HCT116 (cell line): ENCODE results near the gene BRD4. TPM values are rescaled to one million over a fixed set of nuclear protein-coding genes. Genes with fewer than 3 reads are reported as not detected.

Experiments used
- ATAC-seq: fragments of 200-7000 bp; cut with Tn5 transposase; 2 replicates; pipeline ENCODE4 v1.9.1; 2020; ENCODE audit warnings: mild to moderate bottlenecking, moderate library complexity
- BruUV-seq: library from RNA; stranded (reverse); fragments of 400-500 nt; replicated peaks from 2 replicates; lab custom pipeline; 2021; lab: Mats Ljungman, UMichigan
- CTCF ChIA-PET: fragments of 300-600 bp; sonication (Branson Sonifier 250); formaldehyde crosslinking; loops from one replicate; lab custom pipeline; 2021; ENCODE audit warnings: antibody characterized with exemption; lab: Charles Lee
- POLR2A ChIA-PET: fragments of 300-600, 350-600 bp; sonication (Branson Sonifier 250); formaldehyde crosslinking; loops from one replicate; lab custom pipeline; 2021; ENCODE audit warnings: antibody characterized with exemption; lab: Charles Lee
- RAD21 ChIA-PET, 2 experiments: fragments of 300-600 bp; sonication (Branson Sonifier 250); formaldehyde crosslinking; loops; one replicate each; lab custom pipeline; 2023; ENCODE audit warnings: low total read pairs in 2 of 2; ENCODE audit not compliant: uncharacterized antibody in 2 of 2, unreplicated experiment in 2 of 2, low non-redundant PET in 1 of 2; lab: Charles Lee
- DNase-seq: peaks from one replicate; pipeline ENCODE4 v3.0.0-alpha.2; 2010; ENCODE audit warnings: low read depth, low spot score
- H2AFZ ChIP-seq: fragments of 200-600 bp; shearing (Covaris generic), sonication (generic); 2 replicates; pipeline ENCODE4 v1.6.1; 2017; ENCODE audit warnings: low read depth, mixed run types, mixed read lengths, antibody characterized with exemption, low read length; ENCODE audit not compliant: poor library complexity, severe bottlenecking
- H3K27ac ChIP-seq: 2 replicates; pipeline ENCODE4 v1.5.1; 2012; ENCODE audit warnings: low read depth, low read length
- H3K27me3 ChIP-seq: fragments of 200-600 bp; sonication (generic); 2 replicates; pipeline ENCODE4 v1.6.1; 2016; ENCODE audit warnings: mixed run types, low read length, mixed read lengths; ENCODE audit not compliant: insufficient read depth
- H3K36me3 ChIP-seq, 2 experiments: fragments of 200-500 bp in 1 of 2; fragments of 200-600 bp in 1 of 2; sonication (Bioruptor generic) in 1 of 2; sonication (generic) in 1 of 2; 2 replicates each; pipeline versions ENCODE4 v1.5.1 to v1.6.1; 2014 to 2016; ENCODE audit warnings: low read length in 2 of 2, inconsistent platforms in 1 of 2, mixed read lengths in 1 of 2, mixed run types in 1 of 2; ENCODE audit not compliant: insufficient read depth in 2 of 2, control insufficient read depth in 1 of 2
- H3K4me1 ChIP-seq, 2 experiments: fragments of 200-600 bp in 1 of 2; sonication (generic) in 1 of 2; 2 replicates each; pipeline versions ENCODE4 v1.5.1 to v1.6.1; 2012 to 2017; ENCODE audit warnings: low read length in 2 of 2, inconsistent platforms in 1 of 2, mild to moderate bottlenecking in 1 of 2, mixed read lengths in 1 of 2, mixed run types in 1 of 2, moderate library complexity in 1 of 2; ENCODE audit not compliant: insufficient read depth in 2 of 2, control insufficient read depth in 1 of 2
- H3K4me2 ChIP-seq: fragments of 200-600 bp; sonication (generic); 2 replicates; pipeline ENCODE4 v1.6.1; 2017; ENCODE audit warnings: mixed run types, low read length, mixed read lengths
- H3K4me3 ChIP-seq, 2 experiments: fragments of 200-600 bp in 1 of 2; sonication (generic) in 1 of 2; replicated peaks in 1 of 2; 2 replicates each; pipeline ENCODE4 v1.5.1; 2011 to 2016; ENCODE audit warnings: low read length in 2 of 2, control low read depth in 1 of 2, low read depth in 1 of 2, mild to moderate bottlenecking in 1 of 2, mixed read lengths in 1 of 2, mixed run types in 1 of 2
- H3K79me2 ChIP-seq: fragments of 200-600 bp; sonication (generic); 2 replicates; pipeline ENCODE4 v1.6.1; 2017; ENCODE audit warnings: mild to moderate bottlenecking, mixed run types, low read length, moderate library complexity, mixed read lengths; ENCODE audit not compliant: insufficient read depth
- H3K9ac ChIP-seq: fragments of 200-600 bp; sonication (generic); 2 replicates; pipeline ENCODE4 v1.6.1; 2016; ENCODE audit warnings: low read length, mixed read lengths
- H3K9me2 ChIP-seq: fragments of 200-600 bp; sonication (generic), shearing (Covaris generic); 2 replicates; pipeline ENCODE4 v1.6.1; 2017; ENCODE audit warnings: mixed run types, mild to moderate bottlenecking, moderate library complexity; ENCODE audit not compliant: insufficient read depth
- H3K9me3 ChIP-seq, 2 experiments: fragments of 200-500 bp in 1 of 2; fragments of 200-600 bp in 1 of 2; sonication (Bioruptor generic) in 1 of 2; sonication (generic) in 1 of 2; 2 replicates each; pipeline ENCODE4 v1.6.1; 2014 to 2017; ENCODE audit warnings: low read length in 2 of 2, mixed read lengths in 2 of 2, inconsistent platforms in 1 of 2, low read depth in 1 of 2, mild to moderate bottlenecking in 1 of 2, mixed run types in 1 of 2, moderate library complexity in 1 of 2; ENCODE audit not compliant: control insufficient read depth in 1 of 2, insufficient read depth in 1 of 2
- H4K20me1 ChIP-seq: fragments of 200-600 bp; sonication (generic), shearing (Covaris generic); 2 replicates; pipeline ENCODE4 v1.6.1; 2017; ENCODE audit warnings: mixed run types, mild to moderate bottlenecking, moderate library complexity; ENCODE audit not compliant: insufficient read depth
- CEBPB ChIP-seq: IDR thresholded peaks from 2 replicates; pipeline ENCODE4 v1.6.1; 2012; ENCODE audit warnings: low read depth
- EGR1 ChIP-seq: IDR thresholded peaks from 2 replicates; pipeline ENCODE4 v1.6.1; 2012; ENCODE audit warnings: low read depth
- ELF1 ChIP-seq: IDR thresholded peaks from 2 replicates; pipeline ENCODE4 v1.6.1; 2012; ENCODE audit warnings: low read depth, borderline replicate concordance
- EZH2phosphoT487 ChIP-seq: fragments of 200-600 bp; IDR thresholded peaks from 2 replicates; pipeline ENCODE4 v1.6.1; 2018; ENCODE audit warnings: antibody characterized with exemption, borderline replicate concordance
- FOSL1 ChIP-seq: IDR thresholded peaks from 2 replicates; pipeline ENCODE4 v1.6.1; 2012; ENCODE audit warnings: low read depth
- JUND ChIP-seq: IDR thresholded peaks from 2 replicates; pipeline ENCODE4 v1.6.1; 2012
- POLR2A ChIP-seq: IDR thresholded peaks from 2 replicates; pipeline ENCODE4 v1.7.0; 2011; ENCODE audit warnings: borderline replicate concordance; ENCODE audit not compliant: insufficient read depth, insufficient read length; ENCODE audit errors: extremely low read depth
- POLR2AphosphoS5 ChIP-seq: IDR thresholded peaks from 2 replicates; pipeline ENCODE4 v1.6.1; 2011; ENCODE audit warnings: mild to moderate bottlenecking, low read depth, low read length, moderate library complexity
- SIN3A ChIP-seq: IDR thresholded peaks from 2 replicates; pipeline ENCODE4 v1.6.1; 2012; ENCODE audit warnings: low read depth
- SP1 ChIP-seq: IDR thresholded peaks from 2 replicates; pipeline ENCODE4 v1.6.1; 2012; ENCODE audit warnings: low read depth
- SRF ChIP-seq: IDR thresholded peaks from 2 replicates; pipeline ENCODE4 v1.6.1; 2012; ENCODE audit warnings: low read depth
- TCF7L2 ChIP-seq: IDR thresholded peaks from 2 replicates; pipeline ENCODE4 v1.7.0; 2011; ENCODE audit warnings: borderline replicate concordance, inconsistent platforms; ENCODE audit not compliant: insufficient read depth, insufficient read length; ENCODE audit errors: extremely low read depth
- YY1 ChIP-seq: IDR thresholded peaks from 2 replicates; pipeline ENCODE4 v1.6.1; 2011; ENCODE audit warnings: low read length, low read depth, moderate library complexity, mild to moderate bottlenecking; ENCODE audit not compliant: insufficient replicate concordance; ENCODE audit errors: extremely low read depth
- ZFX ChIP-seq: fragments of 450-650 bp; IDR thresholded peaks from 2 replicates; pipeline ENCODE4 v1.6.1; 2017
- intact Hi-C: fragments of 100-400 bp; cut with micrococcal nuclease; formaldehyde crosslinking; loops from 2 replicates; pipeline ENCODE4 v1.10.0; 2022
- total RNA-seq: library from RNA; stranded (reverse); gene quantifications from one replicate; pipeline ENCODE4 v1.2.1, GENCODE V29; 2021; ENCODE audit not compliant: unreplicated experiment
- TF ChIP-seq, protein P1 (sequence below): IDR thresholded peaks from 2 replicates; pipeline ENCODE4 v1.6.1; 2011; ENCODE audit warnings: mild to moderate bottlenecking, low read length, moderate library complexity; ENCODE audit not compliant: insufficient replicate concordance; ENCODE audit errors: extremely low read depth
- TF ChIP-seq, protein P2 (sequence below): IDR thresholded peaks from 2 replicates; pipeline ENCODE4 v1.6.1; 2012; ENCODE audit warnings: low read depth
- TF ChIP-seq, protein P3 (sequence below): IDR thresholded peaks from 2 replicates; pipeline ENCODE4 v1.6.1; 2012
- TF ChIP-seq, protein P4 (sequence below): IDR thresholded peaks from 2 replicates; pipeline ENCODE4 v1.6.1; 2012
- TF ChIP-seq, protein P5 (sequence below), 3 experiments: fragments of 200-600 bp in 1 of 3; sonication (generic) in 1 of 3; IDR thresholded peaks in 2 of 3; conservative IDR thresholded peaks in 1 of 3; 2 replicates each; pipeline ENCODE4 v1.5.1; 2012 to 2017; ENCODE audit warnings: low read depth in 2 of 3, low read length in 2 of 3, antibody characterized with exemption in 1 of 3, borderline replicate concordance in 1 of 3, control low read depth in 1 of 3, mild to moderate bottlenecking in 1 of 3, mixed read lengths in 1 of 3, mixed run types in 1 of 3, moderate library complexity in 1 of 3; ENCODE audit not compliant: insufficient read depth in 1 of 3

The BRD4 gene
- total RNA-seq, 1 experiment from 2014 or later = 52.9 TPM

DNA sequence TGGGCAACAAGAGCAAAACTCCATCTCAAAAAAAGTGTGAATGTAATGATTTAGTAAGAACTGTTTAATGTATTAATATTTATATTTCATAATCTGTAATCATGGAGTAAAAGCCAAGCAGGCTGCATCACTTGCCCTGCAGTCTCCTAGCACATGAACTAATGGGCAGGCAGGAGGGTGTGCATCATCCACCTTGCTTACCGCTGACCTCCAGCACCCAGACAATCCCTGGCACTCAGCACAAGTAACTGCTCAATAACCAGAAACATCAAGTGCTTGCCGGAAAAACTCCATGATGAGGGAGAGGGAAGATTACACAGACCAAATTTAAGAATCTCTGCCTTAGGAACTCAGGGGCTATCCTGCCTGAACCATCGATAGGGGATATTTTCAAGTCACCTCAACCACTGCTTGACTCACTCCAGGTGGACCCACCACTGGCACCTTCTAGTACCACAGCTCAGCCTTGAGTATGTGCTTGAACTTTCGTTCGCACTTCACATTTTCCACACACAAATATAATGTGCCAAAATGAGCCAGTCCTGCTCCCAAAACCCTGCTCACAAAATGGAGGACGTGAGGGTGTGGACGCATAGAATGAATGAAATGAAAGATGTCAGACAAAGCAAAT is 18.6 kb downstream of the BRD4 start:
- no peak overlapping the region for H3K9ac ChIP-seq
- no peaks in the 10 kb centered on the region for H3K27me3 ChIP-seq
- POLR2A ChIA-PET = no interaction called here
- H3K9me2 ChIP-seq = no peaks in the 10 kb centered on the region
- no peak overlapping the region for H3K4me3 ChIP-seq
- no peaks in the 10 kb centered on the region; a peak in 1 of 4 replicates for H3K4me1 ChIP-seq
- no TSS peak for BruUV-seq
- no peak overlapping the region for H3K27ac ChIP-seq
- DNase-seq (no peak), ATAC-seq (no peak)
- intact Hi-C loops = no loop called here
- no peaks in the 10 kb centered on the region for H3K9me3 ChIP-seq
- no peak overlapping the region for H3K4me2 ChIP-seq
- peaks cover 9% of the 10 kb centered on the region for H4K20me1 ChIP-seq
- no peak overlapping the region for H2AFZ ChIP-seq
- TF ChIP-seq, protein P1, sequence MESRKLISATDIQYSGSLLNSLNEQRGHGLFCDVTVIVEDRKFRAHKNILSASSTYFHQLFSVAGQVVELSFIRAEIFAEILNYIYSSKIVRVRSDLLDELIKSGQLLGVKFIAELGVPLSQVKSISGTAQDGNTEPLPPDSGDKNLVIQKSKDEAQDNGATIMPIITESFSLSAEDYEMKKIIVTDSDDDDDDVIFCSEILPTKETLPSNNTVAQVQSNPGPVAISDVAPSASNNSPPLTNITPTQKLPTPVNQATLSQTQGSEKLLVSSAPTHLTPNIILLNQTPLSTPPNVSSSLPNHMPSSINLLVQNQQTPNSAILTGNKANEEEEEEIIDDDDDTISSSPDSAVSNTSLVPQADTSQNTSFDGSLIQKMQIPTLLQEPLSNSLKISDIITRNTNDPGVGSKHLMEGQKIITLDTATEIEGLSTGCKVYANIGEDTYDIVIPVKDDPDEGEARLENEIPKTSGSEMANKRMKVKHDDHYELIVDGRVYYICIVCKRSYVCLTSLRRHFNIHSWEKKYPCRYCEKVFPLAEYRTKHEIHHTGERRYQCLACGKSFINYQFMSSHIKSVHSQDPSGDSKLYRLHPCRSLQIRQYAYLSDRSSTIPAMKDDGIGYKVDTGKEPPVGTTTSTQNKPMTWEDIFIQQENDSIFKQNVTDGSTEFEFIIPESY = no peak
- TF ChIP-seq EGR1 (no peak), FOSL1 (no peak), SRF (no peak), POLR2A (no peak), EZH2phosphoT487 (no peak), ZFX (no peak), SP1 (no peak), CEBPB (no peak), SIN3A (no peak), YY1 (no peak), ELF1 (no peak), POLR2AphosphoS5 (no peak), TCF7L2 (no peak), JUND (no peak)
- TF ChIP-seq, protein P2, sequence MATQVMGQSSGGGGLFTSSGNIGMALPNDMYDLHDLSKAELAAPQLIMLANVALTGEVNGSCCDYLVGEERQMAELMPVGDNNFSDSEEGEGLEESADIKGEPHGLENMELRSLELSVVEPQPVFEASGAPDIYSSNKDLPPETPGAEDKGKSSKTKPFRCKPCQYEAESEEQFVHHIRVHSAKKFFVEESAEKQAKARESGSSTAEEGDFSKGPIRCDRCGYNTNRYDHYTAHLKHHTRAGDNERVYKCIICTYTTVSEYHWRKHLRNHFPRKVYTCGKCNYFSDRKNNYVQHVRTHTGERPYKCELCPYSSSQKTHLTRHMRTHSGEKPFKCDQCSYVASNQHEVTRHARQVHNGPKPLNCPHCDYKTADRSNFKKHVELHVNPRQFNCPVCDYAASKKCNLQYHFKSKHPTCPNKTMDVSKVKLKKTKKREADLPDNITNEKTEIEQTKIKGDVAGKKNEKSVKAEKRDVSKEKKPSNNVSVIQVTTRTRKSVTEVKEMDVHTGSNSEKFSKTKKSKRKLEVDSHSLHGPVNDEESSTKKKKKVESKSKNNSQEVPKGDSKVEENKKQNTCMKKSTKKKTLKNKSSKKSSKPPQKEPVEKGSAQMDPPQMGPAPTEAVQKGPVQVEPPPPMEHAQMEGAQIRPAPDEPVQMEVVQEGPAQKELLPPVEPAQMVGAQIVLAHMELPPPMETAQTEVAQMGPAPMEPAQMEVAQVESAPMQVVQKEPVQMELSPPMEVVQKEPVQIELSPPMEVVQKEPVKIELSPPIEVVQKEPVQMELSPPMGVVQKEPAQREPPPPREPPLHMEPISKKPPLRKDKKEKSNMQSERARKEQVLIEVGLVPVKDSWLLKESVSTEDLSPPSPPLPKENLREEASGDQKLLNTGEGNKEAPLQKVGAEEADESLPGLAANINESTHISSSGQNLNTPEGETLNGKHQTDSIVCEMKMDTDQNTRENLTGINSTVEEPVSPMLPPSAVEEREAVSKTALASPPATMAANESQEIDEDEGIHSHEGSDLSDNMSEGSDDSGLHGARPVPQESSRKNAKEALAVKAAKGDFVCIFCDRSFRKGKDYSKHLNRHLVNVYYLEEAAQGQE = no peak
- TF ChIP-seq, protein P3, sequence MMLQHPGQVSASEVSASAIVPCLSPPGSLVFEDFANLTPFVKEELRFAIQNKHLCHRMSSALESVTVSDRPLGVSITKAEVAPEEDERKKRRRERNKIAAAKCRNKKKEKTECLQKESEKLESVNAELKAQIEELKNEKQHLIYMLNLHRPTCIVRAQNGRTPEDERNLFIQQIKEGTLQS = no peak
- TF ChIP-seq, protein P4, sequence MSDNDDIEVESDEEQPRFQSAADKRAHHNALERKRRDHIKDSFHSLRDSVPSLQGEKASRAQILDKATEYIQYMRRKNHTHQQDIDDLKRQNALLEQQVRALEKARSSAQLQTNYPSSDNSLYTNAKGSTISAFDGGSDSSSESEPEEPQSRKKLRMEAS = no peak
- TF ChIP-seq, protein P5, sequence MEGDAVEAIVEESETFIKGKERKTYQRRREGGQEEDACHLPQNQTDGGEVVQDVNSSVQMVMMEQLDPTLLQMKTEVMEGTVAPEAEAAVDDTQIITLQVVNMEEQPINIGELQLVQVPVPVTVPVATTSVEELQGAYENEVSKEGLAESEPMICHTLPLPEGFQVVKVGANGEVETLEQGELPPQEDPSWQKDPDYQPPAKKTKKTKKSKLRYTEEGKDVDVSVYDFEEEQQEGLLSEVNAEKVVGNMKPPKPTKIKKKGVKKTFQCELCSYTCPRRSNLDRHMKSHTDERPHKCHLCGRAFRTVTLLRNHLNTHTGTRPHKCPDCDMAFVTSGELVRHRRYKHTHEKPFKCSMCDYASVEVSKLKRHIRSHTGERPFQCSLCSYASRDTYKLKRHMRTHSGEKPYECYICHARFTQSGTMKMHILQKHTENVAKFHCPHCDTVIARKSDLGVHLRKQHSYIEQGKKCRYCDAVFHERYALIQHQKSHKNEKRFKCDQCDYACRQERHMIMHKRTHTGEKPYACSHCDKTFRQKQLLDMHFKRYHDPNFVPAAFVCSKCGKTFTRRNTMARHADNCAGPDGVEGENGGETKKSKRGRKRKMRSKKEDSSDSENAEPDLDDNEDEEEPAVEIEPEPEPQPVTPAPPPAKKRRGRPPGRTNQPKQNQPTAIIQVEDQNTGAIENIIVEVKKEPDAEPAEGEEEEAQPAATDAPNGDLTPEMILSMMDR (IDR thresholded peaks at IDR 0.05 in 2 of 3, conservative IDR thresholded peaks at IDR 0.05 in 1 of 3; ENCODE audit: borderline replicate concordance in 1 of 3, insufficient read depth in 1 of 3, low read depth in 2 of 3, low read length in 2 of 3) = no peak
- TF ChIP-seq, all 23 proteins: peak for 0
- CTCF ChIA-PET = no interaction called here
- Histone ChIP-seq H3K79me2 (peaks cover 99% of the 10 kb centered on the region), H3K36me3 (no peaks in the 10 kb centered on the region)
- RAD21 ChIA-PET = no interaction called here
